K562 (cell line): Measurements from ENCODE around the gene WNT7B. TPM values are rescaled to one million over a fixed set of nuclear protein-coding genes. Genes with fewer than 3 reads are reported as not detected.

Experiments used
- ATAC-seq: fragments of 200-7000 bp; cut with Tn5 transposase; 3 replicates; pipeline ENCODE4 v1.9.1; 2020; ENCODE audit warnings: moderate library complexity
- BruUV-seq: library from RNA; stranded (reverse); fragments of 400-500 nt; replicated peaks from 2 replicates; lab custom pipeline; 2021; lab: Mats Ljungman, UMichigan
- CTCF ChIA-PET: fragments of 300-600 bp; formaldehyde crosslinking; extraction: SDS; loops from one replicate; lab custom pipeline; 2021; ENCODE audit warnings: low intra/inter-chr PET ratio; lab: Yijun Ruan, JAX
- POLR2A ChIA-PET: fragments of 300-600, 350-650 bp; sonication (Branson Sonifier 250); formaldehyde crosslinking; extraction: SDS; loops from one replicate; lab custom pipeline; 2021; ENCODE audit warnings: antibody characterized with exemption, inconsistent platforms; lab: Yijun Ruan, JAX
- DNase-seq, 4 experiments: peaks; one replicate each; pipeline versions ENCODE4 v3.0.0 to v3.0.0-alpha.2; 2011 to 2018; ENCODE audit warnings: low spot score in 3 of 4, mixed read lengths in 3 of 4; ENCODE audit errors: extremely low read depth in 1 of 4
- FAIRE-seq: peaks from 2 replicates; lab custom pipeline; 2011; peaks lifted over from hg19 to GRCh38; lab: Jason Lieb, UNC
- H2AFZ ChIP-seq: 2 replicates; pipeline ENCODE4 v1.6.0; 2011; ENCODE audit warnings: low read depth, low read length, control low read depth, inconsistent platforms
- H3K27ac ChIP-seq: fragments of 200-600 bp; 3 replicates; pipeline ENCODE4 v1.8.0; 2011; ENCODE audit warnings: low read depth, mild to moderate bottlenecking, control low read depth, inconsistent platforms, low read length, moderate library complexity, mixed read lengths; ENCODE audit errors: extremely low read depth
- H3K27me3 ChIP-seq, 2 experiments: fragments of 300-600 bp in 1 of 2; 2 replicates in 1 of 2; 3 replicates in 1 of 2; pipeline versions ENCODE4 v1.6.0 to v1.8.0; 2011; ENCODE audit warnings: inconsistent platforms in 2 of 2, low read length in 2 of 2, mild to moderate bottlenecking in 1 of 2, mixed read lengths in 1 of 2, moderate library complexity in 1 of 2; ENCODE audit not compliant: control insufficient read depth in 2 of 2, insufficient read depth in 2 of 2
- H3K36me3 ChIP-seq: fragments of 300-600 bp; 3 replicates; pipeline ENCODE4 v1.8.0; 2011; ENCODE audit warnings: mild to moderate bottlenecking, low read length, inconsistent platforms; ENCODE audit not compliant: control insufficient read depth, insufficient read depth
- H3K4me1 ChIP-seq, 2 experiments: fragments of 200-600 bp in 1 of 2; replicated peaks in 1 of 2; 2 replicates in 1 of 2; 3 replicates in 1 of 2; pipeline versions ENCODE4 v1.5.1 to v1.8.0; 2011; ENCODE audit warnings: inconsistent platforms in 2 of 2, low read length in 2 of 2, mild to moderate bottlenecking in 1 of 2, mixed read lengths in 1 of 2, moderate library complexity in 1 of 2; ENCODE audit not compliant: control insufficient read depth in 2 of 2, insufficient read depth in 2 of 2
- H3K4me2 ChIP-seq: 2 replicates; pipeline ENCODE4 v1.6.1; 2011; ENCODE audit warnings: low read length, control low read depth, inconsistent platforms, mixed read lengths; ENCODE audit not compliant: insufficient read depth
- H3K4me3 ChIP-seq: fragments of 200-600 bp; sonication (generic), shearing (Covaris generic); 2 replicates; pipeline ENCODE4 v1.5.1; 2016; ENCODE audit warnings: control low read depth, inconsistent platforms
- H3K79me2 ChIP-seq: fragments of 200-600 bp; 3 replicates; pipeline ENCODE4 v1.8.0; 2011; ENCODE audit warnings: low read length, inconsistent platforms; ENCODE audit not compliant: control insufficient read depth, insufficient read depth
- H3K9ac ChIP-seq, 2 experiments: 2 replicates each; pipeline versions ENCODE4 v1.6.0 to v1.6.1; 2011; ENCODE audit warnings: low read depth in 2 of 2, low read length in 2 of 2, control low read depth in 1 of 2, inconsistent platforms in 1 of 2, mild to moderate bottlenecking in 1 of 2, mixed read lengths in 1 of 2; ENCODE audit not compliant: insufficient read depth in 1 of 2
- H3K9me1 ChIP-seq: one replicate; pipeline ENCODE4 v1.6.0; 2011; ENCODE audit warnings: inconsistent platforms, mild to moderate bottlenecking, low read length, moderate library complexity; ENCODE audit not compliant: control insufficient read depth, insufficient read depth
- H3K9me3 ChIP-seq: replicated peaks from 2 replicates; pipeline ENCODE4 v1.5.1; 2011; ENCODE audit warnings: low read depth, low read length, inconsistent platforms; ENCODE audit not compliant: control insufficient read depth, insufficient read depth
- H4K20me1 ChIP-seq: replicated peaks from 2 replicates; pipeline ENCODE4 v1.6.1; 2011; ENCODE audit warnings: low read length, inconsistent platforms, mixed read lengths; ENCODE audit not compliant: control insufficient read depth, insufficient read depth
- CHD1 ChIP-seq: fragments of 200-600 bp; sonication (generic); IDR thresholded peaks from one replicate; pipeline ENCODE4 v1.6.1; 2012; ENCODE audit warnings: mild to moderate bottlenecking, moderate library complexity, low read length, inconsistent platforms
- DACH1 ChIP-seq: fragments of 450-650 bp; IDR thresholded peaks from 2 replicates; pipeline ENCODE4 v1.6.1; 2018; ENCODE audit not compliant: partially characterized antibody
- ETV6 ChIP-seq, 3 experiments: fragments of 150-350 bp in 1 of 3; sonication (generic) in 1 of 3; formaldehyde crosslinking in 1 of 3; IDR thresholded peaks; 2 replicates each; pipeline versions ENCODE4 v1.6.1 to v1.8.0; 2014 to 2022; ENCODE audit warnings: borderline replicate concordance in 2 of 3, low read depth in 2 of 3, antibody characterized with exemption in 1 of 3, low read length in 1 of 3, mild to moderate bottlenecking in 1 of 3, missing genetic modification reagents in 1 of 3
- FOXP1 ChIP-seq: sonication (generic); formaldehyde crosslinking; IDR thresholded peaks from 2 replicates; pipeline ENCODE4 v1.8.0; 2022; ENCODE audit warnings: mild to moderate bottlenecking, missing genetic modification reagents
- HNRNPLL ChIP-seq: fragments of 200-400 bp; formaldehyde crosslinking; IDR thresholded peaks from 2 replicates; pipeline ENCODE4 v1.6.1; 2017; ENCODE audit warnings: low read length, low read depth, mild to moderate bottlenecking; ENCODE audit not compliant: poor library complexity, severe bottlenecking
- HNRNPUL1 ChIP-seq: fragments of 200-400 bp; formaldehyde crosslinking; IDR thresholded peaks from 2 replicates; pipeline ENCODE4 v1.6.1; 2017; ENCODE audit warnings: low read length
- MCM2 ChIP-seq: fragments of 450-650 bp; IDR thresholded peaks from 2 replicates; pipeline ENCODE4 v1.6.1; 2017; ENCODE audit warnings: low read depth, mild to moderate bottlenecking
- MTF1 ChIP-seq: fragments of 250-450 bp; sonication (Bioruptor Pico); IDR thresholded peaks from 2 replicates; pipeline ENCODE4 v1.9.0; 2021; ENCODE audit warnings: moderate library complexity, mild to moderate bottlenecking, inconsistent platforms, borderline replicate concordance
- POLR3G ChIP-seq: IDR thresholded peaks from 2 replicates; pipeline ENCODE4 v1.6.1; 2011; ENCODE audit not compliant: insufficient read length, insufficient replicate concordance; ENCODE audit errors: extremely low read depth
- POU5F1 ChIP-seq: fragments of 150-350 bp; IDR thresholded peaks from 2 replicates; pipeline ENCODE4 v1.6.1; 2014; ENCODE audit warnings: borderline replicate concordance, low read length, low read depth, mild to moderate bottlenecking; ENCODE audit not compliant: partially characterized antibody
- PTTG1 ChIP-seq: fragments of 450-650 bp; IDR thresholded peaks from 2 replicates; pipeline ENCODE4 v1.6.1; 2016; ENCODE audit warnings: low read depth, mild to moderate bottlenecking, missing genetic modification characterization, missing compliant biosample characterization
- SMARCC2 ChIP-seq: fragments of 450-650 bp; IDR thresholded peaks from 2 replicates; pipeline ENCODE4 v1.6.1; 2017; ENCODE audit warnings: antibody characterized with exemption, moderate library complexity, mild to moderate bottlenecking, low read depth
- SRSF3 ChIP-seq: fragments of 200-400 bp; formaldehyde crosslinking; IDR thresholded peaks from 2 replicates; pipeline ENCODE4 v1.6.1; 2016; ENCODE audit warnings: mild to moderate bottlenecking, low read length, moderate library complexity; ENCODE audit not compliant: insufficient read depth
- ZNF766 ChIP-seq: fragments of 200-800 bp; sonication (Bioruptor generic); conservative IDR thresholded peaks from 2 replicates; pipeline ENCODE4 v1.6.1; 2016; ENCODE audit warnings: missing genetic modification characterization, missing compliant biosample characterization
- WGBS: fragments of 100-300 bp; shearing (Covaris generic); methylation state at CpG from one replicate; pipeline ENCODE4 v1.1.6; 2016; ENCODE audit warnings: low coverage, mixed read lengths; ENCODE audit not compliant: insufficient coverage; ENCODE audit errors: missing lambda C conversion rate; 5-methylcytosine and 5-hydroxymethylcytosine counted together
- in situ Hi-C: fragments of 300-500 bp; cut with MboI; formaldehyde crosslinking; loops from 4 replicates; pipeline ENCODE4 v1.15.0; 2018; ENCODE audit warnings: inconsistent platforms, mixed read lengths
- intact Hi-C: fragments of 100-400 bp; cut with micrococcal nuclease; formaldehyde crosslinking; loops from 2 replicates; pipeline ENCODE4 v1.14.2; 2022
- polyA plus RNA-seq, 8 experiments: library from polyadenylated mRNA; depleted of rRNA in 4 of 8; stranded (reverse) in 5 of 8; unstranded in 3 of 8; fragments of >200 nt; fragmentation: Nextera tagmentation in 2 of 8; fragmentation: Illumina TruSeq in 1 of 8; extraction: Ambion mirVana in 2 of 8; extraction: Trizol in 1 of 8; gene quantifications; 2 replicates each; pipeline versions ENCODE4 v1.2.1 to v1.2.3, GENCODE V29; 2011 to 2014; ENCODE audit warnings: inconsistent platforms in 1 of 8, missing spikeins in 1 of 8
- total RNA-seq, 7 experiments: library from RNA; depleted of rRNA in 6 of 7; stranded (reverse); fragments of >200 nt in 6 of 7; fragmentation: Illumina TruSeq in 2 of 7; extraction: Trizol in 2 of 7; gene quantifications; 2 replicates each; pipeline versions ENCODE4 v1.2.1 to v1.2.3, GENCODE V29; 2011 to 2021; ENCODE audit warnings: low replicate concordance in 1 of 7
- TF ChIP-seq, protein P1 (sequence below): fragments of 150-350 bp; conservative IDR thresholded peaks from 2 replicates; pipeline ENCODE4 v1.6.1; 2014; ENCODE audit warnings: low read length
- TF ChIP-seq, protein P2 (sequence below): fragments of 200-800 bp; sonication (Bioruptor generic); IDR thresholded peaks from 2 replicates; pipeline ENCODE4 v1.6.1; 2017; ENCODE audit warnings: missing genetic modification characterization, missing compliant biosample characterization
- TF ChIP-seq, protein P3 (sequence below): fragments of 250-450 bp; sonication (Bioruptor Pico); IDR thresholded peaks from 2 replicates; pipeline ENCODE4 v1.8.0; 2022; ENCODE audit warnings: moderate library complexity, mild to moderate bottlenecking, inconsistent platforms

The WNT7B gene
- total and polyA plus RNA-seq, 9 of the 15 experiments (the other 6 are each of a cell fraction or from before 2014, with no cell fraction given) = not detected

DNA sequence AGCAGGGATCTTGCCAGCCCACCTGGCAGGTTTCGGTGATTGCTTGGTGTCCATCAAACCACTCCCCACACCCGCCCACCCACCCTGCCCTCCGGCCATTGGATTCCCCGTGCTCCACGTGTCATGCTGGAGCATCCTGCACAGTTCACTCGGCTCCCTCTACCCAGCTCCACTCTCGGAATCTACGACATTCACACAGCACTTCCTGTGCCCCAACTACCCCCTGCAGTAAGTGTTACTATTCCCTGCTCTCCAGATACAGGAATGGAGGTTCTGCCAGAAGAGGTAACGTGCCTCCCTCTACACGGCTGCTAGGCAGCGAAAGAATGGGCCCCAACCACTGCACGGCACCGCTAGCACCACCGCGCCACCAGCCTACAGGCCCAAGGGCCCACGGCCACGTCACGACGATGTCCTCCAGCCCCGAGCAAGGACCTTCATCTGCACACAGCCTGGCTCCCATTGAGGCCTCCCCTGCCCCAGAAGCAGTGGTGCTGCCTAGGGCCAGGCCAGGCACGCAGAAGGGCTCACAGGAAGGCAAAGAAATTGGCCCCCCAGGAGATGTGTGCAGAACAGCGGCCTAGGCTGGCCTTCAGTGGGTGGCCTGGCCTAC is 27.6 kb downstream of the WNT7B start:
- no peak for FAIRE-seq
- POLR2A ChIA-PET = no interaction called here
- H3K79me2 ChIP-seq = no peaks in the 10 kb centered on the region
- CTCF ChIA-PET = no interaction called here
- intact Hi-C loops (no loop called here), in situ Hi-C loops (no loop called here)
- DNase-seq = no peak
- H3K9ac ChIP-seq = no peak overlapping the region
- H3K27me3 ChIP-seq = peaks cover 3 to 73% of the 10 kb centered on the region in 2 experiments
- H3K36me3 ChIP-seq = no peaks in the 10 kb centered on the region
- no peak overlapping the region for H3K4me3 ChIP-seq
- no peaks in the 10 kb centered on the region for H3K9me1 ChIP-seq
- WGBS = 5% methylated on average over 15 of the region's 22 CpGs
- no TSS peak for BruUV-seq
- H3K4me2 ChIP-seq = no peak overlapping the region
- H4K20me1 ChIP-seq = peaks cover 9% of the 10 kb centered on the region; the same call in 1 of the 2 replicates
- H3K27ac ChIP-seq = no peak overlapping the region
- no peak for ATAC-seq
- no peak overlapping the region for H2AFZ ChIP-seq
- H3K9me3 ChIP-seq = no peaks in the 10 kb centered on the region
- peaks cover 0 to 9% of the 10 kb centered on the region in 2 experiments; a peak in 2 of 5 replicates for H3K4me1 ChIP-seq
- TF ChIP-seq POU5F1 = no peak
- TF ChIP-seq MTF1 = no peak
- no peak for TF ChIP-seq SRSF3
- TF ChIP-seq, protein P1, sequence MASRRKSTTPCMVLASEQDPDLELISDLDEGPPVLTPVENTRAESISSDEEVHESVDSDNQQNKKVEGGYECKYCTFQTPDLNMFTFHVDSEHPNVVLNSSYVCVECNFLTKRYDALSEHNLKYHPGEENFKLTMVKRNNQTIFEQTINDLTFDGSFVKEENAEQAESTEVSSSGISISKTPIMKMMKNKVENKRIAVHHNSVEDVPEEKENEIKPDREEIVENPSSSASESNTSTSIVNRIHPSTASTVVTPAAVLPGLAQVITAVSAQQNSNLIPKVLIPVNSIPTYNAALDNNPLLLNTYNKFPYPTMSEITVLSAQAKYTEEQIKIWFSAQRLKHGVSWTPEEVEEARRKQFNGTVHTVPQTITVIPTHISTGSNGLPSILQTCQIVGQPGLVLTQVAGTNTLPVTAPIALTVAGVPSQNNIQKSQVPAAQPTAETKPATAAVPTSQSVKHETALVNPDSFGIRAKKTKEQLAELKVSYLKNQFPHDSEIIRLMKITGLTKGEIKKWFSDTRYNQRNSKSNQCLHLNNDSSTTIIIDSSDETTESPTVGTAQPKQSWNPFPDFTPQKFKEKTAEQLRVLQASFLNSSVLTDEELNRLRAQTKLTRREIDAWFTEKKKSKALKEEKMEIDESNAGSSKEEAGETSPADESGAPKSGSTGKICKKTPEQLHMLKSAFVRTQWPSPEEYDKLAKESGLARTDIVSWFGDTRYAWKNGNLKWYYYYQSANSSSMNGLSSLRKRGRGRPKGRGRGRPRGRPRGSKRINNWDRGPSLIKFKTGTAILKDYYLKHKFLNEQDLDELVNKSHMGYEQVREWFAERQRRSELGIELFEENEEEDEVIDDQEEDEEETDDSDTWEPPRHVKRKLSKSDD = no peak
- no peak for TF ChIP-seq CHD1
- TF ChIP-seq, protein P2, sequence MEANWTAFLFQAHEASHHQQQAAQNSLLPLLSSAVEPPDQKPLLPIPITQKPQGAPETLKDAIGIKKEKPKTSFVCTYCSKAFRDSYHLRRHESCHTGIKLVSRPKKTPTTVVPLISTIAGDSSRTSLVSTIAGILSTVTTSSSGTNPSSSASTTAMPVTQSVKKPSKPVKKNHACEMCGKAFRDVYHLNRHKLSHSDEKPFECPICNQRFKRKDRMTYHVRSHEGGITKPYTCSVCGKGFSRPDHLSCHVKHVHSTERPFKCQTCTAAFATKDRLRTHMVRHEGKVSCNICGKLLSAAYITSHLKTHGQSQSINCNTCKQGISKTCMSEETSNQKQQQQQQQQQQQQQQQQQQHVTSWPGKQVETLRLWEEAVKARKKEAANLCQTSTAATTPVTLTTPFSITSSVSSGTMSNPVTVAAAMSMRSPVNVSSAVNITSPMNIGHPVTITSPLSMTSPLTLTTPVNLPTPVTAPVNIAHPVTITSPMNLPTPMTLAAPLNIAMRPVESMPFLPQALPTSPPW (CRISPR knock-in tag) = no peak
- no peak for TF ChIP-seq HNRNPLL
- no peak for TF ChIP-seq SMARCC2
- no peak for TF ChIP-seq PTTG1
- TF ChIP-seq, protein P3, sequence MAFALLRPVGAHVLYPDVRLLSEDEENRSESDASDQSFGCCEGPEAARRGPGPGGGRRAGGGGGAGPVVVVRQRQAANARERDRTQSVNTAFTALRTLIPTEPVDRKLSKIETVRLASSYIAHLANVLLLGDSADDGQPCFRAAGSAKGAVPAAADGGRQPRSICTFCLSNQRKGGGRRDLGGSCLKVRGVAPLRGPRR (CRISPR knock-in tag) = no peak
- TF ChIP-seq ETV6 (IDR thresholded peaks at IDR 0.05; ENCODE audit: borderline replicate concordance in 1 of 2, low read depth in 2 of 2, low read length in 1 of 2) = no peak
- no peak for TF ChIP-seq ETV6 (CRISPR knock-in tag; IDR thresholded peaks at IDR 0.05; ENCODE audit: borderline replicate concordance)
- TF ChIP-seq FOXP1 (CRISPR knock-in tag) = no peak
- TF ChIP-seq DACH1 = no peak
- TF ChIP-seq HNRNPUL1 = no peak
- TF ChIP-seq MCM2 = no peak
- no peak for TF ChIP-seq POLR3G
- TF ChIP-seq ZNF766 (CRISPR knock-in tag) = no peak
